SK-N-SH treated with all-trans-retinoic acid at 6 μM for 48 hours (cell line): ENCODE results near the gene CCDC77.

Source experiments
- ATAC-seq: fragments of 200-7000 bp; cut with Tn5 transposase; 3 replicates; pipeline ENCODE4 v1.9.1; 2020; ENCODE audit warnings: mild to moderate bottlenecking, moderate library complexity
- ARNTL ChIP-seq: fragments of 450-650 bp; formaldehyde crosslinking; IDR thresholded peaks from 2 replicates; pipeline ENCODE4 v1.5.0; 2020; ENCODE audit warnings: low read depth, mild to moderate bottlenecking, moderate library complexity, borderline replicate concordance
- BACH2 ChIP-seq: fragments of 250-450 bp; sonication (Bioruptor Pico); IDR thresholded peaks from 2 replicates; pipeline ENCODE4 v1.9.0; 2021; ENCODE audit warnings: mild to moderate bottlenecking, borderline replicate concordance
- CREB5 ChIP-seq: fragments of 250-450 bp; sonication (Bioruptor Pico); IDR thresholded peaks from 2 replicates; pipeline ENCODE4 v1.5.1; 2020; ENCODE audit warnings: low read depth, mild to moderate bottlenecking, moderate library complexity
- CSDC2 ChIP-seq: fragments of 250-450 bp; sonication (Bioruptor Pico); IDR thresholded peaks from 2 replicates; pipeline ENCODE4 v1.5.0; 2020; ENCODE audit warnings: mild to moderate bottlenecking, moderate library complexity
- ISL1 ChIP-seq: fragments of 250-450 bp; sonication (Bioruptor Pico); IDR thresholded peaks from 2 replicates; pipeline ENCODE4 v2.1.2; 2022; ENCODE audit warnings: mild to moderate bottlenecking, moderate library complexity
- OSR1 ChIP-seq: fragments of 250-450 bp; sonication (Bioruptor Pico); IDR thresholded peaks from 2 replicates; pipeline ENCODE4 v1.8.0; 2022; ENCODE audit warnings: moderate library complexity, mild to moderate bottlenecking, inconsistent platforms
- POU6F1 ChIP-seq: fragments of 250-450 bp; sonication (Bioruptor Pico); IDR thresholded peaks from 2 replicates; pipeline ENCODE4 v1.8.0; 2021; ENCODE audit warnings: low read depth, mild to moderate bottlenecking, moderate library complexity, borderline replicate concordance
- PPARA ChIP-seq: fragments of 250-450 bp; sonication (Bioruptor Pico); IDR thresholded peaks from 2 replicates; pipeline ENCODE4 v1.5.0; 2020; ENCODE audit warnings: mild to moderate bottlenecking, borderline replicate concordance
- RARB ChIP-seq: fragments of 250-450 bp; sonication (Bioruptor Pico); IDR thresholded peaks from 2 replicates; pipeline ENCODE4 v1.8.0; 2021; ENCODE audit warnings: mild to moderate bottlenecking, moderate library complexity
- SNAI2 ChIP-seq: fragments of 250-450 bp; sonication (Bioruptor Pico); IDR thresholded peaks from 2 replicates; pipeline ENCODE4 v1.5.0; 2020; ENCODE audit warnings: mild to moderate bottlenecking, moderate library complexity
- TCF4 ChIP-seq: fragments of 250-450 bp; sonication (Bioruptor Pico); IDR thresholded peaks from 2 replicates; pipeline ENCODE4 v1.8.0; 2021; ENCODE audit warnings: mild to moderate bottlenecking, moderate library complexity, borderline replicate concordance
- TOX ChIP-seq: fragments of 250-450 bp; sonication (Bioruptor Pico); IDR thresholded peaks from 2 replicates; pipeline ENCODE4 v1.8.0; 2021; ENCODE audit warnings: mild to moderate bottlenecking, moderate library complexity, borderline replicate concordance
- TSHZ2 ChIP-seq: fragments of 250-450 bp; sonication (Bioruptor Pico); IDR thresholded peaks from 2 replicates; pipeline ENCODE4 v1.5.0; 2020; ENCODE audit warnings: mild to moderate bottlenecking, moderate library complexity
- ZFP3 ChIP-seq: fragments of 250-450 bp; sonication (Bioruptor Pico); IDR thresholded peaks from 2 replicates; pipeline ENCODE4 v1.5.0; 2020; ENCODE audit warnings: mild to moderate bottlenecking, moderate library complexity
- ZFP30 ChIP-seq: fragments of 450-650 bp; formaldehyde crosslinking; IDR thresholded peaks from 2 replicates; pipeline ENCODE4 v1.5.0; 2022; ENCODE audit warnings: mild to moderate bottlenecking, moderate library complexity
- ZNF8 ChIP-seq: fragments of 450-650 bp; formaldehyde crosslinking; IDR thresholded peaks from 2 replicates; pipeline ENCODE4 v1.5.0; 2020; ENCODE audit warnings: mild to moderate bottlenecking, moderate library complexity
- TF ChIP-seq, protein P1 (sequence below): fragments of 250-450 bp; sonication (Bioruptor Pico); IDR thresholded peaks from 2 replicates; pipeline ENCODE4 v1.5.1; 2021; ENCODE audit warnings: mild to moderate bottlenecking, moderate library complexity
- TF ChIP-seq, protein P2 (sequence below): fragments of 250-450 bp; sonication (Bioruptor Pico); IDR thresholded peaks from 2 replicates; pipeline ENCODE4 v1.8.0; 2020; ENCODE audit warnings: mild to moderate bottlenecking, moderate library complexity, borderline replicate concordance

The CCDC77 gene

DNA sequence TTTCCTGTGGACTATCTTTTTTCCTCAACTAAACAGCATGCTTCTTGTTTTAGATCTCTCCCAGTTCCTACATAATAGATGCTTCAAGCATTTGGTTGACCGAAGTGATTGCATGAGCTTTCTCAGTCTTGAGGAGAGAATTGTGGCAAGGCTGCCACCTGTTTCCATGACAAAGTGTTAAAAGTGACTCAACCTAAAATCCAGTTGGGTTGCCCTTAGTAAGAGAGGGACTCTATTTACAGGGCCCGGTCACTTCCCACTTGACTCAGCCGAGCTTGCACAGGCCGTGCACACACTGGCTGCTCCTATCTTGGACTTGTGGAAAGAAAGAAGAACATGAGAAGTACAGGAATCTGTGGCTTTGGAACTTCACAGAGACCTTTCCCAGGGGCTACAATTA lies 56.2 kb downstream of the CCDC77 start (continued):
- no peak for TF ChIP-seq TSHZ2
- TF ChIP-seq, protein P1, sequence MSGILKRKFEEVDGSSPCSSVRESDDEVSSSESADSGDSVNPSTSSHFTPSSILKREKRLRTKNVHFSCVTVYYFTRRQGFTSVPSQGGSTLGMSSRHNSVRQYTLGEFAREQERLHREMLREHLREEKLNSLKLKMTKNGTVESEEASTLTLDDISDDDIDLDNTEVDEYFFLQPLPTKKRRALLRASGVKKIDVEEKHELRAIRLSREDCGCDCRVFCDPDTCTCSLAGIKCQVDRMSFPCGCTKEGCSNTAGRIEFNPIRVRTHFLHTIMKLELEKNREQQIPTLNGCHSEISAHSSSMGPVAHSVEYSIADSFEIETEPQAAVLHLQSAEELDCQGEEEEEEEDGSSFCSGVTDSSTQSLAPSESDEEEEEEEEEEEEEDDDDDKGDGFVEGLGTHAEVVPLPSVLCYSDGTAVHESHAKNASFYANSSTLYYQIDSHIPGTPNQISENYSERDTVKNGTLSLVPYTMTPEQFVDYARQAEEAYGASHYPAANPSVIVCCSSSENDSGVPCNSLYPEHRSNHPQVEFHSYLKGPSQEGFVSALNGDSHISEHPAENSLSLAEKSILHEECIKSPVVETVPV: no peak
- no peak for TF ChIP-seq RARB (CRISPR knock-in tag)
- no peak for TF ChIP-seq OSR1 (CRISPR knock-in tag)
- no peak for TF ChIP-seq CREB5 (CRISPR knock-in tag)
- no peak for TF ChIP-seq TOX (CRISPR knock-in tag)

DNA sequence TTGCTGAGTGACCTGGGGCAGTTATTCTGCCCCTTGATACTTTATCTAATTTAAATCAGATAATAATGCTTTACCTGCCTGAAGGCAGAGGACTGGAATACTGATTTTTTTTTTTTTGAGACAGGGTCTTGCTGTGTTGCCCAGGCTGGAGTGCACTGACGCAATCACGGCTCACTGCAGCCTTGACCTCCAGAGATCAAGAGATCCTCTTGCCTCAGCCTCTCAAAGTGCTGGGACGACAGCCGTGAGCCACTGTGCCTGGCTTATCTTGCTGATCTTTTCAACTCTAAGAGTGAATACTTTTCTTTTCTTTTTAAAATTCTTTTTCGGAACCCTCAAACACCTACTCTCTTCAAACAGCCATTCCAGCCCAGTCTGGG lies 57.6 kb downstream of the CCDC77 start:
- ATAC-seq: no peak
- TF ChIP-seq SNAI2 (CRISPR knock-in tag): no peak
- no peak for TF ChIP-seq ZNF8 (CRISPR knock-in tag)
- no peak for TF ChIP-seq TCF4 (CRISPR knock-in tag)
- no peak for TF ChIP-seq ARNTL (CRISPR knock-in tag)
- no peak for TF ChIP-seq ISL1 (CRISPR knock-in tag)
- TF ChIP-seq ZFP3: no peak
- TF ChIP-seq PPARA (CRISPR knock-in tag): no peak
- TF ChIP-seq, protein P2, sequence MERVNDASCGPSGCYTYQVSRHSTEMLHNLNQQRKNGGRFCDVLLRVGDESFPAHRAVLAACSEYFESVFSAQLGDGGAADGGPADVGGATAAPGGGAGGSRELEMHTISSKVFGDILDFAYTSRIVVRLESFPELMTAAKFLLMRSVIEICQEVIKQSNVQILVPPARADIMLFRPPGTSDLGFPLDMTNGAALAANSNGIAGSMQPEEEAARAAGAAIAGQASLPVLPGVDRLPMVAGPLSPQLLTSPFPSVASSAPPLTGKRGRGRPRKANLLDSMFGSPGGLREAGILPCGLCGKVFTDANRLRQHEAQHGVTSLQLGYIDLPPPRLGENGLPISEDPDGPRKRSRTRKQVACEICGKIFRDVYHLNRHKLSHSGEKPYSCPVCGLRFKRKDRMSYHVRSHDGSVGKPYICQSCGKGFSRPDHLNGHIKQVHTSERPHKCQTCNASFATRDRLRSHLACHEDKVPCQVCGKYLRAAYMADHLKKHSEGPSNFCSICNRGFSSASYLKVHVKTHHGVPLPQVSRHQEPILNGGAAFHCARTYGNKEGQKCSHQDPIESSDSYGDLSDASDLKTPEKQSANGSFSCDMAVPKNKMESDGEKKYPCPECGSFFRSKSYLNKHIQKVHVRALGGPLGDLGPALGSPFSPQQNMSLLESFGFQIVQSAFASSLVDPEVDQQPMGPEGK (CRISPR knock-in tag): no peak
- TF ChIP-seq POU6F1 (CRISPR knock-in tag): no peak
- TF ChIP-seq, protein P1: no peak

GRCh38 chr12:459430-460258 lies 58.2 kb downstream of the CCDC77 start, which contains the start of gene B4GALNT3:
TSS of gene B4GALNT3 (plus strand) at chr12:459939. CDS start at chr12:460377, 438 bp downstream.
- TF ChIP-seq ZFP30 (CRISPR knock-in tag): no peak
- no peak for TF ChIP-seq SNAI2 (CRISPR knock-in tag)
- TF ChIP-seq CSDC2 (CRISPR knock-in tag): no peak
- no peak for TF ChIP-seq OSR1 (CRISPR knock-in tag)
- TF ChIP-seq CREB5 (CRISPR knock-in tag): no peak
- no peak for TF ChIP-seq ARNTL (CRISPR knock-in tag)
- no peak for TF ChIP-seq BACH2
- no peak for TF ChIP-seq RARB (CRISPR knock-in tag)
- TF ChIP-seq, all 23 proteins: peak for 0
- peak; percentile 58 for ATAC-seq
